H1 (cell line): ENCODE results near the gene CCNL2. TPM values are rescaled to one million over a fixed set of nuclear protein-coding genes. Genes with fewer than 3 reads are reported as not detected.

ENCODE experiments used
- CTCF ChIA-PET: fragments of 300-600 bp; sonication (Branson Sonifier 250); formaldehyde crosslinking; loops from one replicate; lab custom pipeline; 2021; ENCODE audit not compliant: partially characterized antibody; lab: Charles Lee
- POLR2A ChIA-PET: fragments of 300-600 bp; sonication (Branson Sonifier 250); formaldehyde crosslinking; loops from one replicate; lab custom pipeline; 2021; ENCODE audit warnings: inconsistent platforms; ENCODE audit not compliant: partially characterized antibody; lab: Charles Lee
- DNase-seq, 2 experiments: peaks; one replicate each; pipeline versions ENCODE4 v3.0.0 to v3.0.0-alpha.2; 2010 to 2022; ENCODE audit warnings: low spot score in 2 of 2, low read depth in 1 of 2, mixed read lengths in 1 of 2
- FAIRE-seq: peaks from 2 replicates; lab custom pipeline; 2011; peaks lifted over from hg19 to GRCh38; lab: Jason Lieb, UNC
- H2AFZ ChIP-seq: 2 replicates; pipeline ENCODE4 v1.8.1; 2012; ENCODE audit warnings: low read length, inconsistent platforms
- H2AK5ac ChIP-seq: 2 replicates; pipeline ENCODE4 v1.6.1; 2013; ENCODE audit warnings: low read depth, low read length
- H2BK120ac ChIP-seq: replicated peaks from 2 replicates; pipeline ENCODE3; 2013; ENCODE audit warnings: low read depth, low read length, inconsistent platforms
- H2BK12ac ChIP-seq: 2 replicates; pipeline ENCODE4 v1.6.1; 2013; ENCODE audit warnings: low read depth, low read length
- H2BK15ac ChIP-seq: 2 replicates; pipeline ENCODE4 v1.6.1; 2013; ENCODE audit warnings: low read length
- H2BK20ac ChIP-seq: 2 replicates; pipeline ENCODE4 v1.6.1; 2013; ENCODE audit warnings: low read length
- H2BK5ac ChIP-seq: 2 replicates; pipeline ENCODE4 v1.6.1; 2013; ENCODE audit warnings: low read depth, low read length
- H3K14ac ChIP-seq: 2 replicates; pipeline ENCODE4 v1.6.1; 2013; ENCODE audit warnings: inconsistent platforms; ENCODE audit not compliant: insufficient read length
- H3K18ac ChIP-seq: 2 replicates; pipeline ENCODE4 v1.6.1; 2013; ENCODE audit warnings: low read length; ENCODE audit errors: extremely low read depth
- H3K23ac ChIP-seq: 2 replicates; pipeline ENCODE4 v1.6.1; 2013; ENCODE audit warnings: inconsistent platforms; ENCODE audit not compliant: insufficient read length
- H3K23me2 ChIP-seq: 2 replicates; pipeline ENCODE4 v1.6.1; 2013; ENCODE audit warnings: low read depth, low read length
- H3K27ac ChIP-seq: 2 replicates; pipeline ENCODE4 v1.6.1; 2011; ENCODE audit warnings: low read depth, low read length, inconsistent platforms
- H3K27me3 ChIP-seq, 4 experiments: replicated peaks in 1 of 4; 1 replicate in 1 of 4; 2 replicates in 3 of 4; pipeline versions ENCODE4 v1.6.1 to v1.8.1; 2011 to 2013; ENCODE audit warnings: low read length in 3 of 4, mild to moderate bottlenecking in 3 of 4, inconsistent platforms in 2 of 4, mixed read lengths in 2 of 4, moderate library complexity in 1 of 4; ENCODE audit not compliant: control insufficient read depth in 3 of 4, insufficient read depth in 3 of 4; ENCODE audit errors: extremely low read depth in 1 of 4
- H3K36me3 ChIP-seq, 4 experiments: 2 replicates each; pipeline versions ENCODE4 v1.6.1 to v1.8.1; 2011 to 2013; ENCODE audit warnings: mild to moderate bottlenecking in 4 of 4, low read length in 3 of 4, moderate library complexity in 2 of 4, control low read depth in 1 of 4, inconsistent platforms in 1 of 4; ENCODE audit not compliant: insufficient read depth in 4 of 4, control insufficient read depth in 2 of 4
- H3K4ac ChIP-seq: replicated peaks from 2 replicates; pipeline ENCODE3; 2013; ENCODE audit warnings: low read length, low read depth, mixed read lengths, inconsistent platforms; ENCODE audit not compliant: insufficient read length
- H3K4me1 ChIP-seq, 4 experiments: replicated peaks in 1 of 4; 1 replicate in 1 of 4; 2 replicates in 3 of 4; pipeline versions ENCODE4 v1.6.1 to v1.8.1; 2011 to 2013; ENCODE audit warnings: low read length in 3 of 4, inconsistent platforms in 2 of 4, mixed read lengths in 1 of 4; ENCODE audit not compliant: insufficient read depth in 4 of 4, control insufficient read depth in 3 of 4
- H3K4me2 ChIP-seq, 2 experiments: 2 replicates each; pipeline versions ENCODE4 v1.6.1 to v1.8.1; 2011 to 2013; ENCODE audit warnings: low read depth in 2 of 2, low read length in 2 of 2, control low read depth in 1 of 2, inconsistent platforms in 1 of 2, mild to moderate bottlenecking in 1 of 2; ENCODE audit not compliant: insufficient read depth in 1 of 2
- H3K4me3 ChIP-seq, 4 experiments: fragments of 200-600, 300-600 bp in 1 of 4; sonication (generic), shearing (Covaris generic), sonication (Bioruptor Twin) in 1 of 4; 2 replicates each; pipeline versions ENCODE4 v1.5.1 to v1.8.1; 2011 to 2016; ENCODE audit warnings: low read length in 4 of 4, low read depth in 3 of 4, control low read depth in 2 of 4, inconsistent platforms in 2 of 4, mild to moderate bottlenecking in 2 of 4, mixed read lengths in 1 of 4, moderate library complexity in 1 of 4; ENCODE audit not compliant: insufficient read depth in 2 of 4; ENCODE audit errors: extremely low read depth in 1 of 4
- H3K56ac ChIP-seq: replicated peaks from 2 replicates; pipeline ENCODE3; 2013; ENCODE audit warnings: low read depth, mild to moderate bottlenecking, mixed read lengths, low read length, inconsistent platforms; ENCODE audit not compliant: insufficient read length
- H3K79me1 ChIP-seq: 2 replicates; pipeline ENCODE4 v1.6.1; 2013; ENCODE audit warnings: low read depth, low read length, control low read depth
- H3K79me2 ChIP-seq, 2 experiments: 2 replicates each; pipeline versions ENCODE4 v1.6.1 to v1.8.1; 2012 to 2013; ENCODE audit warnings: low read length in 2 of 2, mild to moderate bottlenecking in 2 of 2, inconsistent platforms in 1 of 2; ENCODE audit not compliant: insufficient read depth in 2 of 2, control insufficient read depth in 1 of 2
- H3K9ac ChIP-seq, 4 experiments: replicated peaks in 1 of 4; 1 replicate in 1 of 4; 2 replicates in 3 of 4; pipeline versions ENCODE4 v1.6.1 to v1.8.1; 2011 to 2013; ENCODE audit warnings: low read depth in 3 of 4, low read length in 3 of 4, control low read depth in 2 of 4, mild to moderate bottlenecking in 2 of 4, moderate library complexity in 2 of 4, inconsistent platforms in 1 of 4; ENCODE audit errors: extremely low read depth in 1 of 4
- H3K9me3 ChIP-seq, 2 experiments: 2 replicates each; pipeline versions ENCODE4 v1.6.1 to v1.8.1; 2012 to 2013; ENCODE audit warnings: mild to moderate bottlenecking in 2 of 2, moderate library complexity in 2 of 2, control low read depth in 1 of 2, inconsistent platforms in 1 of 2, low read depth in 1 of 2, low read length in 1 of 2, mixed read lengths in 1 of 2; ENCODE audit not compliant: insufficient read depth in 2 of 2
- H4K20me1 ChIP-seq, 2 experiments: replicated peaks in 1 of 2; 2 replicates each; pipeline versions ENCODE3 to v1.8.1; 2011 to 2013; ENCODE audit warnings: inconsistent platforms in 2 of 2, low read length in 2 of 2, mild to moderate bottlenecking in 1 of 2; ENCODE audit not compliant: insufficient read depth in 2 of 2, control insufficient read depth in 1 of 2
- H4K5ac ChIP-seq: 2 replicates; pipeline ENCODE4 v1.6.1; 2013; ENCODE audit warnings: low read length, low read depth, mixed read lengths, inconsistent platforms; ENCODE audit not compliant: insufficient read length
- H4K8ac ChIP-seq: 2 replicates; pipeline ENCODE4 v1.8.0; 2013; ENCODE audit warnings: mild to moderate bottlenecking, moderate library complexity, low read length, inconsistent platforms; ENCODE audit not compliant: insufficient read depth; ENCODE audit errors: extremely low read depth
- H4K91ac ChIP-seq: replicated peaks from 2 replicates; pipeline ENCODE3; 2013; ENCODE audit warnings: low read length, mixed read lengths, inconsistent platforms; ENCODE audit not compliant: insufficient read length
- ASH2L ChIP-seq: fragments of 200-600, 300-600 bp; sonication (generic); IDR thresholded peaks from one replicate; pipeline ENCODE4 v1.7.1; 2017; ENCODE audit warnings: low read length
- BCL11A ChIP-seq, 2 experiments: IDR thresholded peaks; one replicate each; pipeline ENCODE4 v1.6.1; 2011; ENCODE audit warnings: low read depth in 2 of 2, low read length in 2 of 2, mild to moderate bottlenecking in 2 of 2
- EP300 ChIP-seq, 2 experiments: IDR thresholded peaks; 1 replicate in 1 of 2; 2 replicates in 1 of 2; pipeline ENCODE4 v1.6.1; 2011 to 2012; ENCODE audit warnings: low read depth in 2 of 2, low read length in 2 of 2, mild to moderate bottlenecking in 2 of 2, borderline replicate concordance in 1 of 2, inconsistent platforms in 1 of 2, moderate library complexity in 1 of 2
- EZH2 ChIP-seq: fragments of 200-600 bp; sonication (generic); IDR thresholded peaks from 2 replicates; pipeline ENCODE4 v1.7.1; 2012; ENCODE audit warnings: low read depth, mild to moderate bottlenecking, moderate library complexity, low read length, inconsistent platforms; ENCODE audit not compliant: severe bottlenecking
- FOSL1 ChIP-seq: IDR thresholded peaks from 2 replicates; pipeline ENCODE4 v1.6.1; 2011; ENCODE audit warnings: mild to moderate bottlenecking, low read depth, low read length, moderate library complexity; ENCODE audit not compliant: insufficient read depth
- JUND ChIP-seq: IDR thresholded peaks from 2 replicates; pipeline ENCODE4 v1.6.1; 2011; ENCODE audit warnings: mild to moderate bottlenecking, improper control_type of control experiment, low read length
- MAFK ChIP-seq: IDR thresholded peaks from 2 replicates; pipeline ENCODE4 v1.6.1; 2012; ENCODE audit warnings: low read depth, mild to moderate bottlenecking, improper control_type of control experiment, low read length
- NANOG ChIP-seq: IDR thresholded peaks from 2 replicates; pipeline ENCODE4 v1.6.1; 2011; ENCODE audit warnings: low read length, low read depth, mild to moderate bottlenecking, inconsistent platforms; ENCODE audit not compliant: insufficient read depth, poor library complexity, severe bottlenecking
- POLR2AphosphoS5 ChIP-seq: IDR thresholded peaks from 2 replicates; pipeline ENCODE4 v1.6.1; 2011; ENCODE audit warnings: low read depth, low read length
- RFX5 ChIP-seq: IDR thresholded peaks from 2 replicates; pipeline ENCODE4 v1.6.1; 2011; ENCODE audit warnings: low read depth, low read length, improper control_type of control experiment, borderline replicate concordance
- RXRA ChIP-seq: IDR thresholded peaks from 2 replicates; pipeline ENCODE4 v1.6.1; 2011; ENCODE audit warnings: low read depth, mild to moderate bottlenecking, low read length, moderate library complexity; ENCODE audit not compliant: insufficient read depth
- WGBS, 2 experiments: shearing (Covaris generic) in 1 of 2; methylation state at CpG; one replicate each; pipeline versions ENCODE4 v1.1.6 to v1.1.7; 2013 to 2015; ENCODE audit warnings: low lambda C conversion rate in 2 of 2, mixed read lengths in 2 of 2, inconsistent platforms in 1 of 2, low coverage in 1 of 2, missing lambda C conversion rate in 1 of 2; ENCODE audit not compliant: insufficient replicate concordance in 2 of 2, insufficient coverage in 1 of 2, insufficient read length in 1 of 2; ENCODE audit errors: extremely low coverage in 1 of 2, missing lambda C conversion rate in 1 of 2; 5-methylcytosine and 5-hydroxymethylcytosine counted together
- polyA plus RNA-seq, 7 experiments: library from polyadenylated mRNA; depleted of rRNA in 3 of 7; stranded (reverse) in 5 of 7; unstranded in 2 of 7; fragments of >200 nt in 5 of 7; fragments of 200-250 nt in 2 of 7; gene quantifications; 1 replicate in 5 of 7; 2 replicates in 1 of 7; 4 replicates in 1 of 7; pipeline versions ENCODE4 v1.2.1 to v1.2.3, GENCODE V29; 2011 to 2013; ENCODE audit warnings: missing spikeins in 2 of 7, mixed read lengths in 2 of 7
- total RNA-seq: library from RNA; stranded (reverse); fragmentation: NEBNext Ultra II Directional; extraction: Animal tissue kit (Norgen Biotek cat#: 25700); gene quantifications from 2 replicates; pipeline ENCODE4 v1.2.1, GENCODE V29; 2021

Gene CCNL2
- total and polyA plus RNA-seq, 2 of the 8 experiments (the other 6 are each of a cell fraction or from before 2014, with no cell fraction given), result 79.8 to 120 TPM

GRCh38 chr1:1432274-1432950 is 33.3 kb upstream of the CCNL2 start:
- FAIRE-seq, result no peak
- Histone ChIP-seq H3K4me1 (peaks cover 0 to 57% (median 42%) of the 10 kb centered on the region in 4 experiments; a peak in 6 of 7 replicates), H3K4me3 (no peak overlapping the region), H4K5ac (no peak overlapping the region), H3K79me2 (peaks cover 0 to 8% of the 10 kb centered on the region in 2 experiments; a peak in 1 of 4 replicates), H3K27me3 (peaks cover 0 to 3% (median 0%) of the 10 kb centered on the region in 4 experiments; a peak in 2 of 7 replicates), H2BK20ac (peak overlapping the region; percentile 72; the same call in 1 of the 2 replicates), H2BK5ac (peak overlapping the region; percentile 95; the same call in 1 of the 2 replicates), H2AK5ac (peak overlapping the region; percentile 93; the same call in 1 of the 2 replicates), H2BK120ac (no peak overlapping the region), H2BK15ac (0 out of 2 replicates have a peak overlapping the region, but pooled peaks have one; percentile 88), H3K9ac (no peak overlapping the region), H2AFZ (no peak overlapping the region), H3K79me1 (no peaks in the 10 kb centered on the region), H3K23ac (no peak overlapping the region), H4K8ac (no peak overlapping the region; the same call in 1 of the 2 replicates), H4K20me1 (peaks cover 4 to 6% of the 10 kb centered on the region in 2 experiments), H3K36me3 (no peaks in the 10 kb centered on the region; a peak in 1 of 8 replicates), H3K4me2 (peak overlapping the region in 1 of 2 experiments; percentile 54; a peak in 1 of 4 replicates), H2BK12ac (peak overlapping the region; percentile 97; the same call in 1 of the 2 replicates), H3K4ac (no peak overlapping the region), H3K9me3 (peaks cover 0 to 3% of the 10 kb centered on the region in 2 experiments; a peak in 1 of 4 replicates), H4K91ac (peak overlapping the region; percentile 94), H3K27ac (no peak overlapping the region), H3K18ac (peak overlapping the region; percentile 19; the same call in 1 of the 2 replicates), H3K14ac (no peak overlapping the region), H3K23me2 (peaks cover 18% of the 10 kb centered on the region; the same call in 1 of the 2 replicates), H3K56ac (no peak overlapping the region)
- ChIA-PET CTCF (interaction anchor here (0.5 to 4.4 kb wide), 8 partner anchors 8 to 118 kb away, joined by 3 to 36 read pairs (median 4); no protein-coding TSS in a partner anchor), POLR2A (interaction anchor here (1.3 to 22.9 kb wide), 6 partner anchors 9 to 32 kb away, joined by 3 to 515 read pairs (median 14); partner anchors contain the start of genes ANKRD65, ATAD3C, CCNL2 and MRPL20)
- DNase-seq, result no peak
- WGBS, 2 experiments, result 86% methylated on average over 26 of the region's 28 CpGs; no CpG with 5 or more reads in 1 of the 2 experiments
- no peak for TF ChIP-seq NANOG
- no peak for TF ChIP-seq ASH2L
- no peak for TF ChIP-seq EP300 (IDR thresholded peaks at IDR 0.05; ENCODE audit: borderline replicate concordance in 1 of 2, low read depth in 2 of 2, low read length in 2 of 2)
- no peak for TF ChIP-seq EZH2
- no peak for TF ChIP-seq RFX5
- TF ChIP-seq RXRA, result no peak
- no peak for TF ChIP-seq JUND
- TF ChIP-seq FOSL1, result no peak
- no peak for TF ChIP-seq MAFK
- TF ChIP-seq POLR2AphosphoS5, result no peak
- no peak for TF ChIP-seq BCL11A (IDR thresholded peaks at IDR 0.05; ENCODE audit: low read depth in 2 of 2, low read length in 2 of 2)
